ENCODE results near the gene SH3BP5L. TPM values are rescaled to one million over a fixed set of nuclear protein-coding genes. Genes with fewer than 3 reads are reported as not detected.

The SH3BP5L gene
- total and polyA plus RNA-seq, 2 of the 4 experiments (the other 2 are of a cell fraction) = 23.3 to 35.9 TPM

DNA sequence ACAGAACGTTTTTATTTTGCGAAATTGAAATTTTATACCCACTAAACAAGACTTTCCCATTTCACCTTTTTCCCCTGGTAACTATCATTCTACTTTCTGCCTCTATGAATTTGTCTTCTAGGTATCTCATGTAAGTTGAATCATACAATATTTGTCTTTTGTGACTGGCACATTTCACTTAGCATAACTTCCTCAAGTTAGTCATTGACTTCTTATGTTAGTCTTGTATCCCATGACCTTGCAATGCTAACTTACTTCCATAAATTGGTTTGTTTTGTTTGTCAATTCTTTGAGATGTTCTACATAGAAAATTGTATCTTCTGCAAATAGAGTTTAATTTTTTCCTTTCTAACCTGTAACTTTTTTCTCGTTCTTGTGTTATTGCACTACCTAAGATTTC is 26.9 kb downstream of the SH3BP5L start:
- Histone ChIP-seq H2AFZ (replicated peaks; ENCODE audit: low read length, poor library complexity) (no peak overlapping the region), H3K36me3 (ENCODE audit: control insufficient read depth, insufficient read depth, low read length) (no peaks in the 10 kb centered on the region), H3K9me3 (ENCODE audit: control insufficient read depth, insufficient read depth, low read length) (no peaks in the 10 kb centered on the region; the same call in 1 of the 2 replicates), H4K91ac (ENCODE audit: insufficient read depth, low read depth, low read length) (no peak overlapping the region), H2BK20ac (ENCODE audit: low read depth, low read length) (no peak overlapping the region), H3K14ac (replicated peaks; ENCODE audit: low read depth, low read length) (no peak overlapping the region), H3K9ac (ENCODE audit: low read depth, low read length) (no peak overlapping the region), H3K4me3 (ENCODE audit: insufficient read depth, low read depth, low read length) (no peak overlapping the region), H2AK9ac (replicated peaks; ENCODE audit: low read depth, low read length, poor library complexity) (no peak overlapping the region), H2BK5ac (ENCODE audit: low read depth, low read length, poor library complexity, severe bottlenecking) (no peak overlapping the region), H3K4me2 (ENCODE audit: low read depth, low read length) (no peak overlapping the region), H3K18ac (ENCODE audit: low read depth, low read length) (no peak overlapping the region), H3K56ac (ENCODE audit: extremely low read depth, insufficient read depth, low read length) (no peak overlapping the region), H3K27me3 (ENCODE audit: control insufficient read depth, insufficient read depth, low read length) (no peaks in the 10 kb centered on the region), H2BK120ac (ENCODE audit: low read depth, low read length) (no peak overlapping the region), H3K23ac (ENCODE audit: low read depth, low read length) (no peak overlapping the region), H3K27ac (ENCODE audit: insufficient read depth, low read length) (no peak overlapping the region), H3K9me1 (ENCODE audit: insufficient read depth, low read length) (no peaks in the 10 kb centered on the region), H3K4ac (ENCODE audit: low read depth, low read length) (no peak overlapping the region), H4K20me1 (ENCODE audit: insufficient read depth, low read length) (no peaks in the 10 kb centered on the region), H3K4me1 (ENCODE audit: control insufficient read depth, insufficient read depth, low read length) (no peaks in the 10 kb centered on the region), H4K5ac (ENCODE audit: low read depth, low read length) (no peak overlapping the region), H4K8ac (ENCODE audit: low read depth in 2 of 2, low read length in 2 of 2) (no peak overlapping the region), H2BK15ac (ENCODE audit: low read depth, low read length) (no peak overlapping the region), H3K79me1 (ENCODE audit: low read depth in 1 of 2, low read length in 2 of 2) (no peaks in the 10 kb centered on the region), H2AK5ac (ENCODE audit: low read depth, low read length) (no peak overlapping the region)
- POLR2A ChIA-PET (ENCODE audit: unreplicated experiment) = no interaction called here
- TF ChIP-seq MXI1 (IDR thresholded peaks at IDR 0.05; ENCODE audit: borderline replicate concordance, low read depth, low read length) (no peak), NFE2L2 (IDR thresholded peaks at IDR 0.05; ENCODE audit: low read depth, low read length) (no peak), MAZ (IDR thresholded peaks at IDR 0.05; ENCODE audit: borderline replicate concordance, low read depth, low read length) (no peak), SMC3 (IDR thresholded peaks at IDR 0.05; ENCODE audit: low read depth, low read length) (no peak), POLR2A (IDR thresholded peaks at IDR 0.05; ENCODE audit: low read depth, low read length) (no peak), FOS (IDR thresholded peaks at IDR 0.05; ENCODE audit: low read depth, low read length) (no peak), BHLHE40 (IDR thresholded peaks at IDR 0.05; ENCODE audit: low read depth, low read length) (no peak), CEBPB (IDR thresholded peaks at IDR 0.05; ENCODE audit: low read depth, low read length) (no peak), RAD21 (IDR thresholded peaks at IDR 0.05; ENCODE audit: low read length) (no peak), MAFK (IDR thresholded peaks at IDR 0.05; ENCODE audit: low read depth, low read length) (no peak), RCOR1 (IDR thresholded peaks at IDR 0.05; ENCODE audit: insufficient replicate concordance, low read length) (no peak), RFX5 (IDR thresholded peaks at IDR 0.05; ENCODE audit: low read depth, low read length) (no peak), CHD1 (IDR thresholded peaks at IDR 0.05; ENCODE audit: low read depth, low read length) (no peak)
- TF ChIP-seq, protein P1, sequence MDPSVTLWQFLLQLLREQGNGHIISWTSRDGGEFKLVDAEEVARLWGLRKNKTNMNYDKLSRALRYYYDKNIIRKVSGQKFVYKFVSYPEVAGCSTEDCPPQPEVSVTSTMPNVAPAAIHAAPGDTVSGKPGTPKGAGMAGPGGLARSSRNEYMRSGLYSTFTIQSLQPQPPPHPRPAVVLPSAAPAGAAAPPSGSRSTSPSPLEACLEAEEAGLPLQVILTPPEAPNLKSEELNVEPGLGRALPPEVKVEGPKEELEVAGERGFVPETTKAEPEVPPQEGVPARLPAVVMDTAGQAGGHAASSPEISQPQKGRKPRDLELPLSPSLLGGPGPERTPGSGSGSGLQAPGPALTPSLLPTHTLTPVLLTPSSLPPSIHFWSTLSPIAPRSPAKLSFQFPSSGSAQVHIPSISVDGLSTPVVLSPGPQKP (IDR thresholded peaks at IDR 0.05; ENCODE audit: borderline replicate concordance, low read depth, low read length) = no peak
- TF ChIP-seq, protein P2, sequence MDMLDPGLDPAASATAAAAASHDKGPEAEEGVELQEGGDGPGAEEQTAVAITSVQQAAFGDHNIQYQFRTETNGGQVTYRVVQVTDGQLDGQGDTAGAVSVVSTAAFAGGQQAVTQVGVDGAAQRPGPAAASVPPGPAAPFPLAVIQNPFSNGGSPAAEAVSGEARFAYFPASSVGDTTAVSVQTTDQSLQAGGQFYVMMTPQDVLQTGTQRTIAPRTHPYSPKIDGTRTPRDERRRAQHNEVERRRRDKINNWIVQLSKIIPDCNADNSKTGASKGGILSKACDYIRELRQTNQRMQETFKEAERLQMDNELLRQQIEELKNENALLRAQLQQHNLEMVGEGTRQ (IDR thresholded peaks at IDR 0.05; ENCODE audit: low read depth, low read length) = no peak
- TF ChIP-seq, protein P3, sequence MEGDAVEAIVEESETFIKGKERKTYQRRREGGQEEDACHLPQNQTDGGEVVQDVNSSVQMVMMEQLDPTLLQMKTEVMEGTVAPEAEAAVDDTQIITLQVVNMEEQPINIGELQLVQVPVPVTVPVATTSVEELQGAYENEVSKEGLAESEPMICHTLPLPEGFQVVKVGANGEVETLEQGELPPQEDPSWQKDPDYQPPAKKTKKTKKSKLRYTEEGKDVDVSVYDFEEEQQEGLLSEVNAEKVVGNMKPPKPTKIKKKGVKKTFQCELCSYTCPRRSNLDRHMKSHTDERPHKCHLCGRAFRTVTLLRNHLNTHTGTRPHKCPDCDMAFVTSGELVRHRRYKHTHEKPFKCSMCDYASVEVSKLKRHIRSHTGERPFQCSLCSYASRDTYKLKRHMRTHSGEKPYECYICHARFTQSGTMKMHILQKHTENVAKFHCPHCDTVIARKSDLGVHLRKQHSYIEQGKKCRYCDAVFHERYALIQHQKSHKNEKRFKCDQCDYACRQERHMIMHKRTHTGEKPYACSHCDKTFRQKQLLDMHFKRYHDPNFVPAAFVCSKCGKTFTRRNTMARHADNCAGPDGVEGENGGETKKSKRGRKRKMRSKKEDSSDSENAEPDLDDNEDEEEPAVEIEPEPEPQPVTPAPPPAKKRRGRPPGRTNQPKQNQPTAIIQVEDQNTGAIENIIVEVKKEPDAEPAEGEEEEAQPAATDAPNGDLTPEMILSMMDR (conservative IDR thresholded peaks at IDR 0.05; ENCODE audit: low read depth, low read length) = no peak
- in situ Hi-C loops (cut with MboI; ENCODE audit: low sequenced_read_pairs) (no loop called here), intact Hi-C loops (cut with micrococcal nuclease) (no loop called here), dilution Hi-C loops (cut with HindIII; ENCODE audit: low sequenced_read_pairs, unreplicated experiment) (no loop called here)
- BruUV-seq (replicated peaks) = no TSS peak
- CTCF ChIA-PET = no interaction called here
- DNase-seq (no peak), ATAC-seq (ENCODE audit: low read depth) (no peak)
- WGBS, 2 experiments (ENCODE audit: extremely low coverage in 2 of 2, insufficient read length in 1 of 2) = no CpG with 5 or more reads among the region's 3 CpGs

Measured in IMR-90 (cell line).